Limb (tissue), 2 donors: ENCODE data around the gene KBTBD12.

Experiments
- DNase-seq, 2 donors: peaks; one replicate each; pipeline ENCODE4 v3.0.0-alpha.2; 2016; ENCODE audit errors: extremely low spot score in 2 of 2

The KBTBD12 gene

DNA sequence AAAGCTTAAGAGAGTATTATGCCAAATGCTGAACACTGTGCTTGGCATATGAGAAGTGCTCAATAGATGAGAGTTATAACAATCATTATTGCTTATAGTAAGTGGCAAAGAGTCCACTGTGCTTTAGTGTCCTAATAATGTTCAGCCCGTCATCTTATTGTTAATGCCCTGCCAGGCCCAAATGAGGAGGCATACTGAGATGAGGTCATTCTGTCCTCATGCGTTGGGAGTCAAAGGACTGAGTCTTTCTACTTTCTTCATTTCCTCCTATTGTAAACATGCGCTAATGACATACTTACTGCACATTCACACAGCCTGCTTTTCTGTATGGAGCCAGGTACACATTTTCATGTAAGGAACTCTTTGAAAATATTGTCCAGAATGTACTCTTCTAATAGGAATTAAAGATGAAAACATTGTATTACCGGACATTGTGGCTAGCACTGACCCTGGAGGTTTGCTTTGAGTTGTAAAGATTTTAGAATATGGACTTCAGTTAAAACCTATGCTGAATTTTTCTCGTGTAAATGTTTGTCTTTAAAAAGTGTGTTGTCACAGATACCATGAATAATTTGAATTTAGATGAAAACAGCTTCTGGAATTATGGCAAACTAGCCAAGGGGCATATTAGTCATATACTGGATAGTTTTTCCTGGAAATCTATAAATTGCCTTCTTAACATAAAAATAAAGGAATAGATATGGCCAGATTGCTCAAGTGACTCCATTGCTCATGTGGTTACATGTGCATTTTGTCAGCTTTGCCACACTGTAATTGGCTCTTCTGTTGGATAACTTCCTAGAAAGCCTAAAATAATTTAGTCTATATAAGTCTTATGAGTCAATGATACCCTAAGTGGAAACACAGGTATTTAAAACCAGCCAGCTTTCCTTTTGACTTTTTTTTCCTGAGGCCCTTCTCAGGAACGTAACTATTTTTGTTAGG is 38.3 kb downstream of the KBTBD12 start:
- DNase-seq: peak in 1 of 2 donors; percentile 20

DNA sequence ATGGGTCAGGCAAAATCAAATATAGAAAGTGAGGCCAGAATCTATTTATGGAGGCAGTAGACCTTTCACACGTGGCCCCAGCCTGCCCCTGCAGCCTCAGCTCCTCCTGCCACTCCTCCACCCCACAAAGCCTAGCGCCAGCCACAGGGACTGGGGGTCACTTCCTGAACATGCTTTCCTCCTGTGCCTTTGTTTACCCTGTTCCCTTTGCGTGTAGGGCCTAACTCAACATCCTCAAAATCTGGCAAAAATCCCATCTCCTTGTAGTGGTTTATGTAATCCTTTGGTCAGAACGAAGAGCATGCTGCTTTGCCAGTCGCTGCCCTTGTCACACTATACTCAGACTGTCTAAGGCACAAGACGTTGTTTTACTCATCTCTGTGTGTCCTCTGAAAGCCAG is 39.6 kb downstream of the KBTBD12 start:
- DNase-seq: no peak

DNA sequence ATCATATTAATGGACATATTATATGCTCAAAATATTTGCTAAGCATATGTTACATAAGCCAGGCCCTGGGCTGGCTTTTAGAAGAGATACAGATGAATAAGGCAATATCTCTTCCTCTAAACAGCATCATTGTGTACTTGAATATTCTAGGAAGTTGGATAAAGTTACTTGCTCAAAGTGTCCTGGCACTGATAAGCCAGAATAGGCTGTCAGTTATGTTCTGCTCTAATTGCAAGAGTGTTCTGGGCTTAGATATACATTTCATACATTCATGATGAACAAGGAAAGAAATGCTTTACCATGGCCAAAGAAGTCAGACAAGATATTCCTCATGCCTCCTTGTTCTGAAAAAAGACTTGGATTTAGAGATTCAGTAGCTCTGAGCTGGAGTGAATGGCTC is 40.7 kb downstream of the KBTBD12 start:
- no peak for DNase-seq

DNA sequence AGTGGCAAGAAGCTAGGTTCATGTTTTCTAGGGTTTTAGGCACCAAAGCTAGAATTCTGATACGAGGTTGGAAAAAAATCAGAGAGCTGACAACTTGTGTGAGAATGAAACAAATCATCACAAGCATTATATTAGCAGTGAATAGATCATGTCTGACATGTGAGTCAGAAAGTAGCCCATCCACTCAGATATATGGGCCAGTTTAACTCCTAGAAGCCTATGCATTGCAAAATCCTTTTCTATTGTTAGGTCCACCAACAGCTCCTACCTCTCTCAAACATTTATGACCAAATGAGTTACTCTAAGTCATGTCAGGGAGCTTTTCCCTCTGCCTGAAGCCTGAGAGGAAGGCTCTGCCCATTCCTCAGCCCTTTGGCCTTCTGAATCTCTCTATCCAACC is 44.0 kb downstream of the KBTBD12 start:
- DNase-seq: no peak

DNA sequence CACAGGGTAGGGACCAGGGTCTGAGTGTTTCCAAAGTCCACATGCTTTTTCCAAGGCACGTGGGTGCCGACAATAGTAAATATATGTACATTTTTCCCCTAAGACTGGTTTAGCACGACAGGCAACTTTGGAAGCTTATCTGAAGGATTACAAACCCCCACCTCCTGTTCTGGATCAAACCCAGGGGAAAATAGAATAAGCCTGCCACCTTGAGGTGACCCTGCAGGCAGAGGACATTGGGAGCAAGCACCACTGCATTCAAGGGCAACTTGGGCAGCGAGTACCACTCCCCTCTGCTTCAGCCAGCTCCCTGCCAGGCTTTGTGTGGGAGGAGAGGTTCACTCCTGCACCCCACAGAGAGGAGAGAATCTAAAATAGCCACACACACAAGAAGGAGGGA is 44.8 kb downstream of the KBTBD12 start:
- DNase-seq: no peak

DNA sequence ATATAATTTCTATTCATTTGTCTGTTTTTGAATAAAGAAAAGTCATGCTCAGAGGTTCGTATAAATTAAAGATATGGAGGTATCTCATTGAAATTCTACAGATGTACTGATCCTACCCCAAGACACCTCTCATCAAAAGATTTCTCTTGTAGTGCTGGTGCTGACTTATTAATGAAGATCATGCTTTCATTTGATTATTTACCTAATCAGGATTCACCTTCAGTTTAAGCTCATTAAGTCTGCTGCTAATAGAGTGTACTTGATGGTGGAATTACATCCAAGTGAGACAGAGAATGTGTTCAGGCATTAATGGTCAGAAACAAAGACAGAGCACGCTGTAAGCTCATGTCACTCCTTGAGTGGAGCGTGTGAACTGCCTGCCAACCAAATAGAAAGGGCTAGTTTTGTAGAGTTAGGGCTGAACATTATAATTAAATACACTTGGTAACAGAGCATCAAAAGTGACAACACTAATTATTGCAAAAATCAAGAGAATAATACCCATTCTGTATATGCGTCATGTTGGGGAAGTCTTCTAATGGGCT is 45.5 kb downstream of the KBTBD12 start:
- DNase-seq: no peak

DNA sequence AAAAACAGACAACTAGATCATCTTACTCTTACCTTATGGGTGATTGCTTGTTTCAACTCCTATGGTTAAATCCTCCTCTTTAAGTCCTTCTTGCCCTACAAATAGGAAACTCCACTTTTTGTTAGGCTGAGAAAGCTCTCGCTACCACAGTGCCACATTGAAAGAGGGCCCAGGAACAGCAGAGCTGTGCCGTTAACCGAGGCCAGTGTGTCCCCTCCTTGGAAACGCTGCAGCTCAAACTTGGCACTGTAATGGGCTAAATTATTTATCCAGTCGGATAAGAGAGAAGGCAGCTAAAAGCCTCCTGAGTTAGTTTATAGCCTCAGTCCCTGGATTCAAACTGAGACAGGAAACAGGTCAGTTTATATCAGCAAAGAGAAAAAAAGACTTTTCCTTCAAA is 46.1 kb downstream of the KBTBD12 start:
- DNase-seq: no peak

DNA sequence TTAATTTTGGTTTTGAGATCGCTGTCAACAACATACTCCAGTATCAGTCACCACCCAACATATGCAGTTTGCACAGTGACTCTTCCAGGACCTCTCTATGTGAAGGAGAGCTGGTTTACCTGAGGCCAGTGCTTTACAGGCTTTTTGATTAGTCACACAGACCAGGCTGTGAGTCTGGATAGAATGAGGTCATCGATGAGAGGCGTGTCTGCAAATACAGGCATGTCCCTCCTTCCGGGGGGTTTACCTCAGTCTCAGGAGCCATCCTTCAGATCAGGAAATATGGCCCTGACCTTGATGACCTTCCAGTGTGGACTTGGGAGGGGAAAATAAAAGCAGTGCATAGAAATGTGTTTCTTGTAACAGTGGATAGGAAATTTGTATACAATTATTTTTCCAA is 46.9 kb downstream of the KBTBD12 start:
- no peak for DNase-seq

DNA sequence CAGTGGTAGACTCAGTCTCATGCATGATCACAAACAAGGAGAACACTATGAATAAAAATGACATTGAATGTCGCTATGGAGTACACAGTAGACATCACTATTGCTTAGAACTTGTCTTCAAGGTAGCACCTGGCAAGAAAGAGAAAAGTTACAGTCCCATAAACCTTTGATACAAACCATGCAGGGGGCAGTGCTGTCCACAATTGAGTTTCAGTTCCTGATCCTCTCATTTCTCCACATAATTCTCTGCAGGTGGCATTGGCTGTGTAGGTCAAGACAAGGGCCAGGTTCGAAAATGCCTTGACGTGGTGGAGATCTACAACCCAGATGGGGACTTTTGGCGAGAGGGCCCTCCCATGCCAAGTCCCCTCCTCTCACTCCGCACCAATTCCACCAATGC is 47.9 kb downstream of the KBTBD12 start:
- no peak for DNase-seq

DNA sequence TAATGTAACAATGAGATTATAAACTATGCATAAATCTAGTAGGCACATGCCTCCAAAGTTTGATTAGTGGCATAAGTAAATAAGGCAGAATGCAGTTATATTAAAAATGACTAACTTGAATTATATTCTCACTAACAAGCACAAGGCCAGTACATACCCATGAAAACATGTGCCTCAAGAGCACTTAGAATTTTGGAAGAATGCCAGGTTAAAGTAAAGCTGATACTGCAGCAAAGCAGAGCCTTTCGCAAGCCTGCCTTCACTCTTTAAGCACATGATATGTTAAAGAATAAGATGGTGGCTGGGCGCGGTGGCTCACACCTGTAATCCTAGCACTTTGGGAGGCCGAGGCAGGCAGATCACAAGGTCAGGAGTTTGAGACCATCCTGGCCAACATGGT is 49.0 kb downstream of the KBTBD12 start:
- no peak for DNase-seq

DNA sequence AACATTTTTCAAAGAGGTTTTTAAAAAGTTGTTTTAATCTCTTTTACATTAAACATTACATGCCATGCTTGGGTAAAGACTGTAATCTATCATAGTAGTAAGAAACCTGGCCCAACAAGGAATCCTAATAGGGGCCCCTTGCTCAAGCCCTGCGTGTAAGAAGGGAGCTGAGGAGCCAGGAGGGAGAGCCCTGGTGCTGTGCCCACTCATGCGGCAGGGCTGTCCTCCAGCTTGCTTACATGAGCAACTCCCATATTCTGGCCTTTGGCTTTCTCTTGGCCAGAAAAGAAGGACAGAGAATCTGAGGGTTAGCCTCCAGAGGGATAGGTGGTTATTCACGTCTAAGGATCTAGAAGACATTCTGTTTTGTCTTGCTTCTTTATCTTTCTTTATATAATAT is 49.8 kb downstream of the KBTBD12 start:
- no peak for DNase-seq

DNA sequence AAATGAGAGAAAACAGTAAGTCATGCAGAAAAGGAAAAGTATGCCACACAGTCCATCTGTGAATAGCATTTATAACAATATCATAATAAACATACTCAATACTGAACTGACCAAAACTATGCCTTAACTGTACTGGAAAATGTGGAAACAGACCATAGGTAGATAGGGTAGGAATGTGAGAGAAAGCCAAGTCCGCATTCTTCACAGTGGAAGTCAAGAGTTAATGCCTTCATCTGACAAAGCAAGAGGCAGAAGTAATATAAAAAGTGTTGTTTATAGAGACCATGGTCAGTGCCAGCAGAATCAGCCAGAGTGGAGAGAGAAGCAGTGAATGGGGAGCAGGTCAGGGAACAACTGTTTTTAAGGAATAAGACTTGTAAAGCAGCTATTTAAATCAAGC is 52.3 kb downstream of the KBTBD12 start:
- DNase-seq: no peak

DNA sequence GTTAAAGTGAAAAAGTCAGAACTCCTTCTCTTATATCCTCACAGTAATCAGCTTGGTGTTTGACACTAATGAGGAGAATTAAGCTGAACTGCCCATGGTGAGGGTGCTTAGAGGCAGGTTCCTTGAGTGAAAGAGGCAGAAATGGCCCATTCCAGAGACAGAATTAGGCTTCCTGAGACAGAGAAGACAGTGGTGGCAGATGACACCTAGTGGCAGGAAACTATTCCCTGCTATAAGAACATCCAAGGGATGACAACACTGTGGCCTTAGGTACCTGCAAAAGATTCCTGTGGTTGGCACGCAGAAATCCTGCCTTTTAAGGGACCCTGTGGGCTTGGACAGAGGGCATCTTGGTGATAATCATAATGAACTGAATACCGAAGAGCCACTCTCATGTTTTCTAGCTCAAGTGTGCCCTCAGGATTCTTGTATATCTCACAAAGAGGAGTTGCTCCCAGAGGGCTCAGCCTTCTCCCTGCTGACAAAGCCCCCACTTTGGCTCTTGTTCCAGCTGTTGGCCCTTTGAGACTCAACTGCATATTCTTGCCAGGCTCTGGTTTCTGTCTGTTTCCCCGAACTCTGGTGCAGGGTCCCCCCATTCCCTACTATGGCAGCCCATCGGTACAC is 56.0 kb downstream of the KBTBD12 start:
- DNase-seq: peak; percentile 47 to 64

DNA sequence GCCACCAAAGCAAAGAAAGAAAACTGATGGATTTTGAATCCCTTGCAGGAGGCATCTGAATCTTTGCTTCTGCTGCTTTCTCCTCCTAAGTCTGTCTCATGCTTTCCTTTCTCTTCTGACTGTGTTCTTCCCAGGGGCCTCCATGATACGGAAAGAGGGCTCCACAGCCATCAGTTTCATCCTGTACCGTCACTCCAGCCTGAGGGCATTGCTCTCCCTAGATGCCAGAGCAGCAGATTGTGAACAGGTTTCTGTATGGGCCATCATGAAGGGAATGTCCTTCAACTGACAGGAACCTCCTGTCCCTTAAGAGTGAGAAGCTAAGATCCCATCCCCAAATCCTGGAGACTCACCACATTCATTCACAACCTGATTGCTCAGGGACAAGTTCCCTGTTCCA is 59.2 kb downstream of the KBTBD12 start:
- DNase-seq: no peak

DNA sequence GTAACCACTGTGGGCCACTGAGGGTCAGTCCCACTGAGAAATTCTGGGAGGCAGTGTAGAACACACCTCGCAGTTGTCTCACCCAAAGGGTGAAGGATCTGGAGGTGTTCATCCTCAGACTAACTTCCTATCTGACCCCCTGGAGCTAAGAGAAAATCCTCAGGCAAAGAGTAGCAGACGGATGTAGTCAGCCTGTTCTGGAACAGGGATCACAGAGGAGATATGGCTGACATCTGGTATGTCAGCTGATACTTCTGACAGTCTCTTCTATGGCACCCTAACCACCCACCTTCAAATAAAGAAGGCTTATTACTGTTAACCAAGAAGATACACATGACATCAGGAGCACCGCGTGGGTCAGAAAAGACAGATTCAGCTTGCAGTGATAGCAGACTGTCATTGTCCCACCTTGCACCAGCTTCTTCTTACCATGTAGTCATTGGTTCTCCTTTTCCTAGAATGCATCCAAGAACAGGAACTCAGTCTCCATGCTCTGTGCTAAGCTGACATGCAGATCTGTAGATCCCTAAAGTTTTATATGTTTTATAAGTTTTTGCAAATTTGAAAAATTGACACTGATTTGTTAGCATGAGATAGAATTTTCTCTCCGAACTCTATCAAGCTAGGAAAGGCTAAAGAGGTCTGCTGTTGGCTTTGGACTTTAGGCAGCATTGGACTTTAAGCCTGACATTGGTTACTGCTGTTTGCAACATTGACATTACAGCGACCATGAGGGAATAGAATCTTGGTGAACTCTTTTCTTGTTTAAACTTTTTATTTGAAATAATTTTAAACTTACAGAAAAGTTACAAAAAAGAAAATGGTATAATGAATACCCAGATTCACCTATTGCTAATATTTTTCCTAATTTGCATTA is 60.4 kb downstream of the KBTBD12 start:
- no peak for DNase-seq

DNA sequence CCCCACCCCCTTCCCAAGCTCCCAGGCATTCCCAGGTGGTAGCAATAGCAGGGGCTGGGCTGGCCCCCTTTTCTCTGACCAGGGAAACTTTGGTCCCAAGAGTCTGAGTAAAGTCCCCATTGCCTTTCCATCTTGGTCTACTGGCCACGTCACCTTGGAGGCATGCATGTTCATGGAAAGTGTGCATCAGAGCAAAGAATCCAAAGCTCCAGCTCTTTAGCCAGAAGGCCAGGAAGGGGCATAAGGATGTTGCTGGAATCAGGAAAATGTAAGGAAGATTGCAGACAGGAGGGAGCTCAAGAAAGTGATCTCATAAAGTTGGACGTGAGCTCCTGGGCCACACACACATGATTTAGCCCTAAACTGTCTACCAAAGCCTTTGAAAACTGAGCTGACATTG is 63.6 kb downstream of the KBTBD12 start:
- no peak for DNase-seq

DNA sequence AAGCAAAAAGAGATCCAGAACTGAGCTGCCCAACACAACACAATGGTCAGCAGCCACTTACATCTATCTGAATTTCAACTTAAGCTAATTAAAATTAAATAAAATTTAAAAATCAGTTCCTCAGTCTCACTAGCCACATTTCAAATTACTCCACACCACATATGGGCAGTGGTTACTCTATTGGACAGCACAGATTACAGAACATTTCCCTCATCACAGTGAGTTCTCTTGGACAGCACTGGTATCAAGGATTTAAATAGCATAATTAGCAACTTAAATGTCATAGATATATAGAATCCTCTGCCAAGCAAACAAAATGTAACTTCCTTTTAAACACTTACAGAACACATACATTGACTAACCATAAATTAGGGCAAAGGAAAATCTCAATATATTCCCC is 64.4 kb downstream of the KBTBD12 start:
- DNase-seq: no peak

DNA sequence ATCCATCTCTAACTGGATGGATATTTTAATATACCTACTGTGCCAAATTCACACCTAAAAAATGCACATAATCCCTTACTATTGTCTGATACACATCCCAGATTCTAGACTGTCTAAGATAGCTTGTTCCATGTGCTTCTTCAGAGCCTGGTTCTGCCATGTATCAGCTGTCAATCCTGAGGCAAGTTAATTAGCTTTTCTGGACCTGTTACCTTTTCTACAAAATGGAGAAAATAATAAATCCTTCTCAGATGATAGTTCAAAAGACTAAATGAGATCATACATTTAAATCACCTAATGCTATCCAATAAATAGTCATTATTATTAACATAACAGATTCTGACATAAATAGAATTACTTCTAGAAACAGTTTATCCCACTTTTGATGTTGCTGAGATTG is 66.1 kb downstream of the KBTBD12 start:
- DNase-seq: no peak

DNA sequence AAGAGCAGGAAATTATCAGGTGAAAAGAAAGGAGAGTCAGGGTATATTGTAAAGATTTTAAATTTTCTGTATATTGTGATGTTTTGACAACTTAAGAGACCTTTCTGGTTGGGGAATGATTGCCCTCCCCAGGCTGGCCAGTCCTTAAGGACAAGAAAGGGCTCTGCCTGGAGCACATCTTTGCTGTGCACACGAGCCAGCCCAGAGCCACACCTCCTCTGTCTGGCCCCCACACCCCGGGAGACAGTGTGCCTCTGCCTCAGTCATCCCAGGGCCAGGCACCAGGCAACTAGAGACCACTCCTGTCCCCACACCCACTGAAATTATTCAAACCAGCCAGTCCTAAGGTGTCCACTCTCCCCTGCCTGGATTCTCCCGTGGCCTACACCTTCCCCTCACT is 67.1 kb downstream of the KBTBD12 start:
- DNase-seq: no peak

DNA sequence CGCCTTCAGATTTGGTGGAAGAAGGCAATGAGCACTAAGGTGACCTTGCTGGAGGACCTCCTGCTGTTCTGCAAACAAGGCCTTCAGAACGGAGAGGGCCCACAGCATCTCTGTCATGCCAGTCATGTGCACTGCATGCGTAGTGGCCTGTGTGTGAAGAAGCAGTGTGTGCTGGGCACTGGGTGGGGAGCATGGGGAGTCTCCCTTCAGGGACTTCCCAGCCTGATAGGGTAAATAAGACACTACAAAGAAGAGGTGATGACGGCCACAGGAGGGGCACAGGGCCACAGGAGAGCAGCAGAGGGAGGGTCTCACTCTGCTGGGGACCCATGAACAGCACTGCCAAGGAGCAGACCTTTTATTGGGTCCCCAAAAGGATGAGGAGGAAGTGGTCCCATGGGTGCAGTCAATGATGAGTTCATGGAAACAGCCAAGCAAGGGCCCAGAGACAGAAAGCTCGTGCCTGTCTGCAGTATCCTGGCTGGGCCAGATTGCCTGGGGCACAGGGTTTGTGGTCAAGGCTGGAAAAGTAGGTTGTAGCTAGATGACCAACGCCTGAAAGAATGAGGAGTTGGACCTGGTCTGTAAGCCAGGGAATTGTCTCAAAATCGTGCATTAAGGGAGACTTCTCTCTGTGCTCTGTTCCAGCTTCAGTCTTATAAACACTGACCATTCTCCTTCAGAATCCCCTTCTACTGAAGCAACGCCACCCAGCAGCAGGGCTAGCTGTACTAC is 69.4 kb downstream of the KBTBD12 start:
- no peak for DNase-seq

DNA sequence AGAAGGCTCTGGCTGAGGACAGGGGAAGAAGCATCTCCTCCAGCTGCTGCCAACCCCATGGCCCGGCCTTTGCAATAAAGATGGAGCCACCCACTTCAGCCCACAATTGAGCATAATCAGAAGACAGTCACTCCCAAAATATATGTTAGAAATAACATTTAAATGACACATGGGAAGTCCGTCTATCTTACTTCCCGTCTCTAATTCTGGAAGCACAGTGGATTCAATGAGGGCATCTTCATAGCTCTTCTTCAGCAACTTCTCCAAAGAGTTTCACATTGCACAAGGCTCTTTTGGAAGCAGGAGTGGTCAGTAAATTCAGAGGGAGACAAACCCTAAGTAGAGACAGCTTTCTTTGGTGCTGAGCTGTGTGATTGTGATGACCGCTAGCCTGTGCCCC is 70.2 kb downstream of the KBTBD12 start:
- no peak for DNase-seq
